Activated naive CD4-positive, alpha-beta T cell treated with anti-CD3 and anti-CD28 coated beads, Interleukin-2, amount 50 U/mL, for 24 hours (primary cell): Measurements from ENCODE around the gene MAB21L3.

Source experiments
- H3K27ac Mint-ChIP-seq: one replicate; pipeline ENCODE4 v1.8.0; 2021; ENCODE audit warnings: mild to moderate bottlenecking, mixed read lengths
- H3K27me3 Mint-ChIP-seq: one replicate; pipeline ENCODE4 v1.8.0; 2021; ENCODE audit warnings: mixed read lengths
- H3K36me3 Mint-ChIP-seq: one replicate; pipeline ENCODE4 v1.8.0; 2021; ENCODE audit warnings: mixed read lengths
- H3K4me1 Mint-ChIP-seq: one replicate; pipeline ENCODE4 v1.8.0; 2021; ENCODE audit warnings: mixed read lengths
- H3K4me3 Mint-ChIP-seq: one replicate; pipeline ENCODE4 v1.8.0; 2021; ENCODE audit warnings: mild to moderate bottlenecking, mixed read lengths
- H3K9me3 Mint-ChIP-seq: one replicate; pipeline ENCODE4 v1.8.0; 2021; ENCODE audit warnings: mixed read lengths

MAB21L3 gene

DNA sequence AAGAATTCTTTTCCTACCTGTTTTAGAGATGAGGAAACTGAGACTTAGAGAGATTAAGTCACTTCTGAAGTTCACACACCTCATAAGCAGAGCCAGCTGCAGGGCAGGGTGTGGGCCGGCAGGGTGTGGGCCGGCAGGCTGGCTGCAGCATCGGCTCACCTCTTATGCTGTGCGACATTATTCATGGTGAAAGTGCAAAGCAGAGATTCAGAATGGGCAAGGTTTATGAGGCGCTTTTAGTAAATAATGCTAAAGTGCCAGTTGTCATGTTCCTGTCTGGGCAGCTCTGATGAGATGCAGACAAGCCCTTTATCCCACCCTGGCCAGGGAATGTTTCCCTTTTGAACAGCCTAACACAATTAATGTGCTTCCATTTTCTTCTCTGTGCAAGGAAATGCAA lies 14.6 kb downstream of the MAB21L3 start:
- no peaks in the 10 kb centered on the region for H3K27me3 Mint-ChIP-seq
- H3K4me1 Mint-ChIP-seq, result peaks cover 37% of the 10 kb centered on the region
- H3K36me3 Mint-ChIP-seq, result no peaks in the 10 kb centered on the region
- no peak overlapping the region for H3K27ac Mint-ChIP-seq
- H3K9me3 Mint-ChIP-seq, result no peaks in the 10 kb centered on the region
- no peak overlapping the region for H3K4me3 Mint-ChIP-seq

GRCh38 chr1:116126281-116126680 lies 15.1 kb downstream of the MAB21L3 start:
- H3K27ac Mint-ChIP-seq, result no peak overlapping the region
- peak overlapping the region; percentile 31 for H3K4me3 Mint-ChIP-seq
- H3K36me3 Mint-ChIP-seq, result no peaks in the 10 kb centered on the region
- H3K9me3 Mint-ChIP-seq, result no peaks in the 10 kb centered on the region
- no peaks in the 10 kb centered on the region for H3K27me3 Mint-ChIP-seq
- H3K4me1 Mint-ChIP-seq, result peaks cover 37% of the 10 kb centered on the region

- peaks cover 37% of the 10 kb centered on the region for H3K4me1 Mint-ChIP-seq
Observed at GRCh38 chr1:116127123-116127847, 16.1 kb downstream of the MAB21L3 start.

DNA sequence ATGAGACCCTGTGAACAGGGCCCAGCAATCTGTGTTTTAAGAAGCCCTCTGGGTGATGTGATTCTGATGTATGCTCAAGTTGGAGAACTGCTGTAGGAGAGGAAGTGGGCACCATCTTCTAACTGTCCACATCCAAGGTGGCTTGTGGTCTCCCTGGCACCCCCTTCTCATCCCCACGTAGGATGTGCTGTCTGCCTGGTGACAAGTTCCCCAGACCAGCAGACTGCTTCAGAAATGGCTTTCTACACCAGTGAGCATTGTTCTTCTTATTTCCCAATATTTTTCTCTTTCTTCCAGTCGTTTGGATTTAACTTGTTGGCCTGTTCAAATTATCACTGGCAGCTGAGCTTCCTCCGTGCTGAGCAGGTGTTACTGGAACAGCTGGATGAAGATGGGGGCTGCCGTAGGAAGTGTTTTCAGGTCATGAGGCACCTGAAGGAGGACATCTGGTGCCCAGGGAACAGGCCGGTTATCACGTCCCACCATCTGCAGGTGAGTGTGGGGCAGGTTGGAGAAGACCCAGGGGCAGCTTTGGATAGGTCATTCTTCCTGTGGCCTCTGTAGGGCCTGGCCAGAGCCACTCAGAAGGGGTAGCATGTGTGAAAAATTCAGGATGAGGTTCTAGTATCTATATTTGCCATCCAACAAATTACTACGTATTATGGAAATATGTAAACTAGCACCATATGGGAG lies 16.8 kb downstream of the MAB21L3 start:
- H3K36me3 Mint-ChIP-seq, result no peaks in the 10 kb centered on the region
- peaks cover 37% of the 10 kb centered on the region for H3K4me1 Mint-ChIP-seq
- H3K9me3 Mint-ChIP-seq, result no peaks in the 10 kb centered on the region
- H3K4me3 Mint-ChIP-seq, result no peak overlapping the region
- no peaks in the 10 kb centered on the region for H3K27me3 Mint-ChIP-seq
- H3K27ac Mint-ChIP-seq, result no peak overlapping the region

More at GRCh38 chr1:116127123-116127847, 16.1 kb downstream of the MAB21L3 start:
- Mint-ChIP-seq H3K36me3 (no peaks in the 10 kb centered on the region), H3K4me3 (no peak overlapping the region), H3K9me3 (no peaks in the 10 kb centered on the region), H3K27ac (no peak overlapping the region), H3K27me3 (no peaks in the 10 kb centered on the region)

- H3K36me3 Mint-ChIP-seq, result no peaks in the 10 kb centered on the region
- H3K4me3 Mint-ChIP-seq, result no peak overlapping the region
- peaks cover 37% of the 10 kb centered on the region for H3K4me1 Mint-ChIP-seq
- peak overlapping the region; percentile 2 for H3K27ac Mint-ChIP-seq
- no peaks in the 10 kb centered on the region for H3K9me3 Mint-ChIP-seq
- H3K27me3 Mint-ChIP-seq, result no peaks in the 10 kb centered on the region
Observed at GRCh38 chr1:116128664-116129063, 17.5 kb downstream of the MAB21L3 start.

DNA sequence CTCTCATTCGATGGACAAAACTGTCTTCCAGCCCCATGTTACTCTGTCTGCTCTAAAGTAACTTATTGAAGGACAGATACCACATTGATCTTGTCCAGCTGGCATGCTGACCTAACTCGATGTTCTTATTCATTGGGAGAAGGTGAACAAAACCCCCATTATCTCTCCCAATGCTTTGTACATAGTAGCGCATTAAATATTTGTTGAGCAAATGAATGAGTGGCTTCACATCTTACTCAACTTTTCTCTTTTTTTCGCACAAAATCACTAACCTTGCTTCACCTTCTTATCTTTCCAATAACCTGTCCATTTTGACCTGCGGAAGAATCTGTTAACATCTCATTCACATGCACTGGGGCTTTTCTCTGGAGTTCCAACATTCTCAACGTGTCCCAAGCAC lies 18.3 kb downstream of the MAB21L3 start:
- no peaks in the 10 kb centered on the region for H3K9me3 Mint-ChIP-seq
- no peaks in the 10 kb centered on the region for H3K36me3 Mint-ChIP-seq
- peak overlapping the region; percentile 15 for H3K4me3 Mint-ChIP-seq
- H3K27ac Mint-ChIP-seq, result no peak overlapping the region
- peaks cover 1% of the 10 kb centered on the region for H3K27me3 Mint-ChIP-seq
- H3K4me1 Mint-ChIP-seq, result peaks cover 37% of the 10 kb centered on the region

DNA sequence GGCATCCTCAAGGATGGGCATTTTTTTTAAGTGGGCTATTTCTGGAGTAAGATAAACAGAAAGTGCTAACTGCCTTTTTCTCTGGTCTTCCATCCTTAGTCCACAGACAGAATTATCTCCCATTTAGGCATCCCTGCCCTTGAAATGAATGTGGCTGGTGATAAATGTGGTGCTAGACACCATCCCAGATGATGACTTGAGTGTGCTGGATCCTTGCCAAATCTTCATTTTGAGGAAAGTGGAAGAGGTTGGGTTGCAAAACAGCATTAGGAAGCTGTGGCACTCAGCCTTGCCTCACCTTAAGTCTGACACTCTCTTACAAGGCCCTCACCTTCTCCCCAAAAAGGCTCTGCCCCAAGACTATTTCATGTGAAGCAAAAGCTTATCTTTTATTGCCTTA lies 19.2 kb downstream of the MAB21L3 start:
- H3K27ac Mint-ChIP-seq, result no peak overlapping the region
- H3K9me3 Mint-ChIP-seq, result no peaks in the 10 kb centered on the region
- H3K4me1 Mint-ChIP-seq, result peaks cover 37% of the 10 kb centered on the region
- peaks cover 1% of the 10 kb centered on the region for H3K27me3 Mint-ChIP-seq
- no peaks in the 10 kb centered on the region for H3K36me3 Mint-ChIP-seq
- H3K4me3 Mint-ChIP-seq, result no peak overlapping the region

DNA sequence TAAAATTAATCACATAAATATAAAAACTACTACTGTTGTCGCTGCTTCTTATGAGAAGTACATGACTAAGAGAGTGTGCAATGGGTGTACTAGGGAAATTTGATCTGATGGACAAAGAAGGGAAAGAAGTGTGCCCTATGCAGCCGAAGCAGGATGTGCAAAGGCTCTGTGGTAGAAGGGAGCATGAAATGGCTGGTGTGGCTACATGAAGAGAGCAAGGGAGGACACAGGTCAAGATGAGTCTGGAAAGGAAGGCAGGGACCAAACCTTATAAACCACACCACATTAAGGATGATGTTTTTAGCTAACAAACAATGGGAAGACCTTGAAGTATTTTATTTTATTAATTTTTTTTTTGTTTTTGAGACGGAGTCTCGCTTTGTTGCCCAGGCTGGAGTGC lies 20.0 kb downstream of the MAB21L3 start:
- Mint-ChIP-seq H3K4me3 (no peak overlapping the region), H3K9me3 (no peaks in the 10 kb centered on the region), H3K36me3 (no peaks in the 10 kb centered on the region)

GRCh38 chr1:116131866-116132605 lies 20.8 kb downstream of the MAB21L3 start:
- H3K27ac Mint-ChIP-seq, result no peak overlapping the region
- no peak overlapping the region for H3K4me3 Mint-ChIP-seq
- peaks cover 1% of the 10 kb centered on the region for H3K27me3 Mint-ChIP-seq
- H3K9me3 Mint-ChIP-seq, result no peaks in the 10 kb centered on the region
- peaks cover 23% of the 10 kb centered on the region for H3K4me1 Mint-ChIP-seq
- no peaks in the 10 kb centered on the region for H3K36me3 Mint-ChIP-seq

More for the DNA sequence above, 20.0 kb downstream of the MAB21L3 start:
- Mint-ChIP-seq H3K27me3 (peaks cover 1% of the 10 kb centered on the region), H3K4me1 (peaks cover 30% of the 10 kb centered on the region), H3K27ac (no peak overlapping the region)

DNA sequence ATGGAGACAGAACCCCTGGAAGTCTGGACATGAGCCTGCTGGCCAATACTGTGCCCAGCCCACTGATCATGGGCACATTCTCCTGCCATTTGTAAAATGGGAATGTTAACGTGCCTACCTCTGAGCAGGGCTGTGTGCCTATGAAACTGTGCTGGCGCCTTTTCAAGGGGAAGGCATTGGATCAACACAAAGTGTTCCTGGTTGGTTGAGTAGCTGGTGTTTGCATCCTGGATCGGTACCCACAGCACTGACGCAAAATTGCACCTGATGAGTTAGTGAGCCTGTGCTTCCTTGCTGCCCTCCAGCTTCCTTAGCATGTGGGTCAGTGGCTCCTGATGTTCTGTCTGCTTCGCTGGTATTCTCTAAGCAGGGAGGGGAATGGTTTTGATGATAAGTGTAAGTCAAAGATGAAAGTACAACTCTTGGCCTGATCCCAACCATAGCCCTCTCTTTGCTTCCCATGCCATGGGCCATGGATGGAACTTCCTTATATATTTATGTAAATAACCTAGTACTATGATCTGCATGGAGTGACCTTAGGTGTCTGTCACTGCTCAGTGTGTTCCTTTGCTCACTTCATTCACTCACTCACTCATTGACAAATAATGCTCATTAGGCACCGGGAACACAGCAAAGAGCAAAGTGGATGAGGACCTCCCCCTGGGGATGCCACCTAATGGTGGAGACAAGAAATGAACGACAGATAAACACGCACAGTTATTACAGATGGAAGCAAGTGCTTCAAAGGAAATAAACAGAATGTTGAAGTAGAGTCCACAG lies 22.7 kb downstream of the MAB21L3 start:
- no peak overlapping the region for H3K4me3 Mint-ChIP-seq

GRCh38 chr1:116134476-116134773 lies 23.2 kb downstream of the MAB21L3 start:
- Mint-ChIP-seq H3K36me3 (no peaks in the 10 kb centered on the region), H3K27me3 (peaks cover 1% of the 10 kb centered on the region), H3K4me1 (peaks cover 11% of the 10 kb centered on the region), H3K4me3 (no peak overlapping the region), H3K27ac (no peak overlapping the region), H3K9me3 (no peaks in the 10 kb centered on the region)

More for the DNA sequence above, 22.7 kb downstream of the MAB21L3 start:
- Mint-ChIP-seq H3K27me3 (peaks cover 1% of the 10 kb centered on the region), H3K4me1 (peaks cover 12% of the 10 kb centered on the region), H3K27ac (no peak overlapping the region), H3K9me3 (no peaks in the 10 kb centered on the region), H3K36me3 (no peaks in the 10 kb centered on the region)

GRCh38 chr1:116138277-116138792 lies 27.1 kb downstream of the MAB21L3 start:
- Mint-ChIP-seq H3K27ac (no peak overlapping the region), H3K27me3 (peaks cover 3% of the 10 kb centered on the region), H3K9me3 (no peaks in the 10 kb centered on the region), H3K4me3 (no peak overlapping the region), H3K36me3 (no peaks in the 10 kb centered on the region), H3K4me1 (peaks cover 6% of the 10 kb centered on the region)

DNA sequence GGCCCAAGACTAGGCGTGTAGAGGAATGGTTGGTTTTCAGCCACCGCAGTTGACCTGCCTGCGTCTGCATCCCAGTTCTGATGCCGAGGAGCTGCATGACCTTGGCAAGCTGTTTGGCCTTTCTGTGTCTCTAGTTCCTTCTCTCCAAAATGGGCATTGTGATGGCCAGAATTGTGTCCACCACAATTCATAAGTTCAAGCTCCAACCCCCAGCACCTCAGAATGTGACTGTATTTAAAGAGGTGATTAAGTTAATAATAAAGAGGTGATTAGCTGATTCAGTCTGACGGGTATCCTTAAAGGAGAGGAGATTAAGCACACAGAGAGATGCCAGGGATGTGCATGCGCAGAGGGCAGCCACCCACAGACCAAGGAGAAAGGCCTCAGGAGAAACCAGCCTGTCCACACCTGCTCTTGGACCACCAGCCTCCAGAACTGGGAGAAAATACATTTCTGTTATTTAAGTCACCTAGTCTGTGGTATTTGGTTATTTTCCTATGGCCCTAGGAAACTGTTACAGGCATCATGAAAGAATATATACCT lies 28.5 kb downstream of the MAB21L3 start:
- H3K27ac Mint-ChIP-seq, result no peak overlapping the region
- peaks cover 4% of the 10 kb centered on the region for H3K27me3 Mint-ChIP-seq
- H3K9me3 Mint-ChIP-seq, result peaks cover 7% of the 10 kb centered on the region
- H3K4me1 Mint-ChIP-seq, result peaks cover 6% of the 10 kb centered on the region
- no peak overlapping the region for H3K4me3 Mint-ChIP-seq
- H3K36me3 Mint-ChIP-seq, result peaks cover 5% of the 10 kb centered on the region

- peak overlapping the region; percentile 57 for H3K27ac Mint-ChIP-seq
- peaks cover 4% of the 10 kb centered on the region for H3K27me3 Mint-ChIP-seq
- H3K4me3 Mint-ChIP-seq, result no peak overlapping the region
- peaks cover 5% of the 10 kb centered on the region for H3K36me3 Mint-ChIP-seq
- H3K4me1 Mint-ChIP-seq, result peaks cover 2% of the 10 kb centered on the region
- peaks cover 7% of the 10 kb centered on the region for H3K9me3 Mint-ChIP-seq
Observed at GRCh38 chr1:116144151-116144550, 33.0 kb downstream of the MAB21L3 start.
